ENCODE results near the gene SLC39A8.

- TF ChIP-seq POLR2A (IDR thresholded peaks at IDR 0.05) (no peak), CTCF (IDR thresholded peaks at IDR 0.05) (no peak)
Observed at GRCh38 chr4:102219129-102219528, 126.2 kb downstream of the SLC39A8 start.

Measured in uterus (tissue), 2 donors.